ENCODE results near the gene CFDP1.

DNA sequence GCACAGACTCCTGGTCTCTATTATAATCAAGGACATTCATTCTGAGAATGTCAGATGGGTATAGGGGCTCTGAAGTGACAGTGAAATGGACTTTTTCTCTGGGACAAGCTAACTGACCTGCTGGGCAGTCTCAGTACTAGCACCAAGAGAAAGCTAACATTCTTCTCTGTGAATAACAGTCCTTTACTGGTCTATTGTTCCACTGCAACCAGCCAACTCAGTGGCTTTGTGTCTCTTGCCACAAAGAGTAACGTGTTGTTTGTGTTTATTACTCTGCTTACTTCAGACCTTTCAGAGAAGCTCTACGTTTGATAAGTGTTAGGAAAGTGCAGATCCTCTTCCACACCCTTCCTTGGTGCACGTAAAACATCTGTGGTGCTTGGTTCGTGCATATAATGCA, 120.4 kb downstream of the CFDP1 start:
- no peak for TF ChIP-seq GATA3 (IDR thresholded peaks at IDR 0.05; ENCODE audit: low read depth, low read length)
- TF ChIP-seq GATA2 (IDR thresholded peaks at IDR 0.05; ENCODE audit: low read depth, low read length): no peak
